ENCODE measurements around the gene PRPF39. TPM values are rescaled to one million over a fixed set of nuclear protein-coding genes. Genes with fewer than 3 reads are reported as not detected.

The PRPF39 gene
- total and polyA plus RNA-seq, 2 of the 13 experiments (the other 11 are each of a cell fraction or from before 2014, with no cell fraction given): 44.2 to 65.0 TPM

GRCh38 chr14:45134051-45134958 is 50.4 kb downstream of the PRPF39 start, which contains the start of gene FKBP3 (continued):
- TF ChIP-seq ZNF362 (CRISPR knock-in tag; IDR thresholded peaks at IDR 0.05; ENCODE audit: borderline replicate concordance) (no peak), ZNF674 (CRISPR knock-in tag; IDR thresholded peaks at IDR 0.05; ENCODE audit: low read depth) (no peak), CEBPB (IDR thresholded peaks at IDR 0.05; ENCODE audit: borderline replicate concordance, low read depth, low read length) (no peak), ARHGAP35 (CRISPR knock-in tag; IDR thresholded peaks at IDR 0.05; ENCODE audit: borderline replicate concordance) (no peak), HOXA7 (CRISPR knock-in tag; IDR thresholded peaks at IDR 0.05) (no peak), NCOA1 (CRISPR knock-in tag; IDR thresholded peaks at IDR 0.05) (no peak), STAT6 (CRISPR knock-in tag; IDR thresholded peaks at IDR 0.05; ENCODE audit: borderline replicate concordance) (no peak), MBNL3 (CRISPR knock-in tag; conservative IDR thresholded peaks at IDR 0.05) (no peak), ZC3H13 (CRISPR knock-in tag; IDR thresholded peaks at IDR 0.05) (no peak), HOMEZ (CRISPR knock-in tag; IDR thresholded peaks at IDR 0.05; ENCODE audit: low read depth) (peak; percentile 54; the same call in 1 of the 2 replicates), CEBPG (CRISPR knock-in tag; IDR thresholded peaks at IDR 0.05) (no peak), ZNF879 (CRISPR knock-in tag; IDR thresholded peaks at IDR 0.05) (0 out of 2 replicates have a peak, but pooled peaks have one; percentile 39), ZNF101 (CRISPR knock-in tag; IDR thresholded peaks at IDR 0.05; ENCODE audit: borderline replicate concordance, low read depth) (no peak), NFYB (CRISPR knock-in tag; IDR thresholded peaks at IDR 0.05) (peak; percentile 93)
- TF ChIP-seq, protein P1, sequence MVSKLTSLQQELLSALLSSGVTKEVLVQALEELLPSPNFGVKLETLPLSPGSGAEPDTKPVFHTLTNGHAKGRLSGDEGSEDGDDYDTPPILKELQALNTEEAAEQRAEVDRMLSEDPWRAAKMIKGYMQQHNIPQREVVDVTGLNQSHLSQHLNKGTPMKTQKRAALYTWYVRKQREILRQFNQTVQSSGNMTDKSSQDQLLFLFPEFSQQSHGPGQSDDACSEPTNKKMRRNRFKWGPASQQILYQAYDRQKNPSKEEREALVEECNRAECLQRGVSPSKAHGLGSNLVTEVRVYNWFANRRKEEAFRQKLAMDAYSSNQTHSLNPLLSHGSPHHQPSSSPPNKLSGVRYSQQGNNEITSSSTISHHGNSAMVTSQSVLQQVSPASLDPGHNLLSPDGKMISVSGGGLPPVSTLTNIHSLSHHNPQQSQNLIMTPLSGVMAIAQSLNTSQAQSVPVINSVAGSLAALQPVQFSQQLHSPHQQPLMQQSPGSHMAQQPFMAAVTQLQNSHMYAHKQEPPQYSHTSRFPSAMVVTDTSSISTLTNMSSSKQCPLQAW (CRISPR knock-in tag; IDR thresholded peaks at IDR 0.05): peak; percentile 75
- TF ChIP-seq, protein P2, sequence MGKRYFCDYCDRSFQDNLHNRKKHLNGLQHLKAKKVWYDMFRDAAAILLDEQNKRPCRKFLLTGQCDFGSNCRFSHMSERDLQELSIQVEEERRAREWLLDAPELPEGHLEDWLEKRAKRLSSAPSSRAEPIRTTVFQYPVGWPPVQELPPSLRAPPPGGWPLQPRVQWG (CRISPR knock-in tag; IDR thresholded peaks at IDR 0.05; ENCODE audit: borderline replicate concordance, low read depth): no peak
- TF ChIP-seq, protein P3, sequence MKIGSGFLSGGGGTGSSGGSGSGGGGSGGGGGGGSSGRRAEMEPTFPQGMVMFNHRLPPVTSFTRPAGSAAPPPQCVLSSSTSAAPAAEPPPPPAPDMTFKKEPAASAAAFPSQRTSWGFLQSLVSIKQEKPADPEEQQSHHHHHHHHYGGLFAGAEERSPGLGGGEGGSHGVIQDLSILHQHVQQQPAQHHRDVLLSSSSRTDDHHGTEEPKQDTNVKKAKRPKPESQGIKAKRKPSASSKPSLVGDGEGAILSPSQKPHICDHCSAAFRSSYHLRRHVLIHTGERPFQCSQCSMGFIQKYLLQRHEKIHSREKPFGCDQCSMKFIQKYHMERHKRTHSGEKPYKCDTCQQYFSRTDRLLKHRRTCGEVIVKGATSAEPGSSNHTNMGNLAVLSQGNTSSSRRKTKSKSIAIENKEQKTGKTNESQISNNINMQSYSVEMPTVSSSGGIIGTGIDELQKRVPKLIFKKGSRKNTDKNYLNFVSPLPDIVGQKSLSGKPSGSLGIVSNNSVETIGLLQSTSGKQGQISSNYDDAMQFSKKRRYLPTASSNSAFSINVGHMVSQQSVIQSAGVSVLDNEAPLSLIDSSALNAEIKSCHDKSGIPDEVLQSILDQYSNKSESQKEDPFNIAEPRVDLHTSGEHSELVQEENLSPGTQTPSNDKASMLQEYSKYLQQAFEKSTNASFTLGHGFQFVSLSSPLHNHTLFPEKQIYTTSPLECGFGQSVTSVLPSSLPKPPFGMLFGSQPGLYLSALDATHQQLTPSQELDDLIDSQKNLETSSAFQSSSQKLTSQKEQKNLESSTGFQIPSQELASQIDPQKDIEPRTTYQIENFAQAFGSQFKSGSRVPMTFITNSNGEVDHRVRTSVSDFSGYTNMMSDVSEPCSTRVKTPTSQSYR (CRISPR knock-in tag; IDR thresholded peaks at IDR 0.05; ENCODE audit: borderline replicate concordance): no peak

Data from HepG2 (cell line).